Measurements from ENCODE around the gene CD164L2.

CD164L2 gene

GRCh38 chr1:27346991-27347624 is 36.0 kb downstream of the CD164L2 start:
- no peak for DNase-seq (ENCODE audit: low read depth)

GRCh38 chr1:27346357-27346756 is 36.8 kb downstream of the CD164L2 start:
- DNase-seq (ENCODE audit: low read depth) = no peak

- no peak for DNase-seq (ENCODE audit: low read depth)
These were observed 37.9 kb downstream of the CD164L2 start for GRCh38 chr1:27345272-27345671.

GRCh38 chr1:27343639-27344025 is 39.5 kb downstream of the CD164L2 start:
- no peak for DNase-seq (ENCODE audit: low read depth)

- peak; percentile 47 for DNase-seq (ENCODE audit: low read depth)
These were observed 40.1 kb downstream of the CD164L2 start for GRCh38 chr1:27342778-27343638.

- DNase-seq (ENCODE audit: low read depth) = no peak
These were observed 40.7 kb downstream of the CD164L2 start for GRCh38 chr1:27342391-27342777.

- no peak for DNase-seq (ENCODE audit: low read depth)
These were observed 41.4 kb downstream of the CD164L2 start, which contains the start of gene SYTL1 for GRCh38 chr1:27341525-27342252. Gene SYTL1, plus strand, starts transcription at chr1:27342022. Its CDS starts 3,313 bp downstream, at chr1:27345335.

GRCh38 chr1:27339213-27339612 is 43.9 kb downstream of the CD164L2 start:
- no peak for DNase-seq (ENCODE audit: low read depth)

GRCh38 chr1:27338751-27339150 is 44.4 kb downstream of the CD164L2 start:
- DNase-seq (ENCODE audit: low read depth) = no peak

- no peak for DNase-seq (ENCODE audit: low read depth)
These were observed 46.4 kb downstream of the CD164L2 start for GRCh38 chr1:27336756-27337155.

- no peak for DNase-seq (ENCODE audit: low read depth)
These were observed 47.4 kb downstream of the CD164L2 start for GRCh38 chr1:27335506-27336422.

- no peak for DNase-seq (ENCODE audit: low read depth)
These were observed 49.3 kb downstream of the CD164L2 start for GRCh38 chr1:27333717-27334279.

- DNase-seq (ENCODE audit: low read depth) = no peak
These were observed 50.4 kb downstream of the CD164L2 start for GRCh38 chr1:27332536-27333281.

GRCh38 chr1:27331922-27332321 is 51.2 kb downstream of the CD164L2 start:
- DNase-seq (ENCODE audit: low read depth) = no peak

- DNase-seq (ENCODE audit: low read depth) = no peak
These were observed 51.7 kb downstream of the CD164L2 start for GRCh38 chr1:27331426-27331825.

- DNase-seq (ENCODE audit: low read depth) = no peak
These were observed 52.3 kb downstream of the CD164L2 start for GRCh38 chr1:27330786-27331185.
